Activated CD8-positive, alpha-beta memory T cell treated with anti-CD3 and anti-CD28 coated beads, Interleukin-2, amount 50 U/mL, for 4 hours (primary cell): ENCODE results near the gene TMTC1.

Experiments
- DNase-seq: peaks from one replicate; pipeline ENCODE4 v3.0.0-alpha.2; 2020

TMTC1 gene

GRCh38 chr12:29609431-29610215, 174.1 kb downstream of the TMTC1 start:
- DNase-seq = no peak

GRCh38 chr12:29608581-29608980, 175.2 kb downstream of the TMTC1 start:
- no peak for DNase-seq

- no peak for DNase-seq
Observed at GRCh38 chr12:29599381-29599780, 184.4 kb downstream of the TMTC1 start.

DNA sequence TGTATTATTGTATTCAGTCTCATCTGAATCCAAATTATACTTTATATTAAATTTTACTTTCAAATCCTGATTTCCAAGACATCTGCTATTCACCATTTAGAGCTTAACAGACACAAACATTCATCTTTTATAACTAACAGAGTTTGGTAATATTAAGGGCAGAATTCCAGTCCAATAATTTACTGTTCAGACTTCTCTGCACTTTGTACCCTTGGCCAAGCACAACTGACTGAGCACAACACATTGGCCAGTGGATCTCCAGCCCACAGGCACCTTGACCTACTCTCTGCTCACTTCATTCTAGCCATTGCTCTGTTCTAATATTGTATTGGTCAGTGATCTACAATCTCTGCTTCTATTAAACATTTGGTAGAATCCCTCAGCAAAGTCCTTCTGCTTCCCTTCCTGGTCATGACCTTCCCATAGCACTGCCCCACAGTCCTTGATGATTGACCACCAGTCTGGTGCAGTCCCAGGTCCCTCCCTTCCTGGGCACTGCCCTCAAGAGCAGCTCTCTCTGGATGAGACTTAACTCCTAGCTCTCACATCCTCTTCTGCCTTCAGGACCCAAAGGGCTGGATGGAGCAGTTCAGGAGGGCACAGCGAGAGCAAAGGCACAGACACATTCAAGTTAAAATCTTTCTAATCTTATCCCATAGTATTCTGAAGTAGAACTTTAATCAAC, 188.5 kb downstream of the TMTC1 start:
- no peak for DNase-seq

DNA sequence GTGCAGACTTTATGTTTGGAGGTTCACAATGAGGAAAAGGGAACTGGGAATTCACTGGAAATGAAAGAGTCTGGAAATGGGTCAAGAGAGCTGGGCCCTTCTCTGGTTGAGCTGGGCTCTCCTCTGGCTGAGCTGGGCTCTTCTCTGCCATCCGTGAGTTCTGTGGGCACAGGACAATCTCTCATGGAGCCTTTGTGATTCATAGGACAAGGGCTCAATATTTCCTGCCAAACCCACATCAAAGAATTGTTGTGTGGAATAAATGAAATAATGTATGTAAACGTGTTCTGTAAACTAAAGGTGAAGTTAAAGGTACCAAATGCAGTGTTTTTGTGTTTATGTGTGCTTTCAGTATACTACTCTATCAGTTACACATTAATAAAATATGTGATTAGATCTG, 190.7 kb downstream of the TMTC1 start:
- no peak for DNase-seq

DNA sequence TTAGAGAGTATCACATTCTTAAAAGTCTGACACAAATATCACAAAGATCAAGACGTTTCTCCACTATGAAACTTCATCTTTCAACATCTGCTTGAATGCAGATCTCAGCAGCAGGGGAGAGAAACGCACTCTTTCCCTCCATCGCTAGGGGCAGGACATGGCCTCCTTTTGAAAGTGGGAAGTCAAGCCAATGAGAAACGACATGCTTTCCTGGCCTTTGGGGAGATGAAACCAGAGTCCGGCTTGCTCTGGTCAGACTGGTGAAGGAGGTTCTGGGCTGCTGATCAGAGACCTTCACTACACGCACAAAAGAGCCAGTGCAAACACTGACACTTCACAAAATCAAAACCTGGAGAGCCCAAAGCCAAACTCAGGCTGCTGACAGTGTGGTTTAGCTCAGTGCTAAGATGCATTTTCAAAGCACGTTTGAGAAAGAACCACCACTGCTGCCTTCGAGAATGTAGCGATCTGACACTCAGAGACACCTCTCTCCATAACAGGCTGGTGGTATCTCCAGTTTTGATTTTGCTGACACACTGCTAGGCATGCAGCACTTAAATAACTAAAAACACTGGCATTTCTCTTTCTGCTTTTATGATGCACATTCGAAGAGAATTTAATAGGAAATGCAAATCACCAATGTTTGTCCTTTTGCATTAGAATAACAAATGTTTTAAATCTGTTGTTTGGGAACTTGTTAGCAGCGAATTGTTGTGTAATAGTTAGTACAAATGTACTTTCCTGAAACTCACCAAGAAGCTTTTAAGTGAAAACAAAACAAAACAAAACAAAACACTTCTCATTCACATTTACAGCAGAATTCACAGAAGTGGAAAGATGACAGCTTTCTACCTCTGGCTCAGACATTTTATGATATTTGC, 192.4 kb downstream of the TMTC1 start:
- no peak for DNase-seq

DNA sequence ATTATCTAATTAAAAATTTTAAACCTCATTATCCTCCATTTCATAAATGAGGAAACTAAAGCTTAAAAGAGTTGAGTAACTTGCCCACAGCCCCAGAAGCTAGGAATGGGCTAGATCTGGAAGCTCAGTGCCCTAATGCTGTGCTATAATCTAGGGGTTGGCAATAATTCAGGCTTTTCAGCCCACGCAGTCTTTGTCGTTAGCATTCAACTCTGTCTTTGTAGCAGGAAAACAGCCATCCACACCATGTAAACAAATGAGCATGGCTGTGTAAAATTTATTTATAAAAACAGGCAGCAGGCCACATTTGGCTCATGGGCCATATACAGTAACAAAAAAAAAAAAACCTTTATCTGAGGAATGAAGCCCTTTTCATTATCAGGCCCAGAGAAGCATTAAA, 193.9 kb downstream of the TMTC1 start:
- no peak for DNase-seq

- no peak for DNase-seq
Observed at GRCh38 chr12:29589286-29589820, 194.4 kb downstream of the TMTC1 start.

- DNase-seq = no peak
Observed at GRCh38 chr12:29582677-29583272, 201.0 kb downstream of the TMTC1 start.

DNA sequence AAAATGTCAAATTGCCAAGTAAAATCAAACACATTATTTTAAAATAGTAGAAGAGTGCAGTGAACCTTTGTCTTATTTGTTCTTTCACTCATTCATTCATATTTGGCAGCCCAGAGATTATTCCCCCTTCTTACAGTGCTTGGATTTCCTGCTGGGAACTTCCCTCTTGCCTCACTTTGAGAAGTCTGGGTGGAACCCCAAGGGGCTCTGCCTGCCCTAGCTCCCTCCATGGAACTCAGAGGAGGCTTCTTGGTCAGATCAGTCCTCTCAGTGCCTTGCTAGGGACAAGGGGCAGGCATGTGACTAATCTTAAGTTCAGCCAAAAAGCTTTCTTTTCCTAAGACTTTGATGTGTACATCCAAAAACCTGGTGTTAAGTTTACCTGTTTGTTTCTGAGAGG, 201.6 kb downstream of the TMTC1 start:
- no peak for DNase-seq

DNA sequence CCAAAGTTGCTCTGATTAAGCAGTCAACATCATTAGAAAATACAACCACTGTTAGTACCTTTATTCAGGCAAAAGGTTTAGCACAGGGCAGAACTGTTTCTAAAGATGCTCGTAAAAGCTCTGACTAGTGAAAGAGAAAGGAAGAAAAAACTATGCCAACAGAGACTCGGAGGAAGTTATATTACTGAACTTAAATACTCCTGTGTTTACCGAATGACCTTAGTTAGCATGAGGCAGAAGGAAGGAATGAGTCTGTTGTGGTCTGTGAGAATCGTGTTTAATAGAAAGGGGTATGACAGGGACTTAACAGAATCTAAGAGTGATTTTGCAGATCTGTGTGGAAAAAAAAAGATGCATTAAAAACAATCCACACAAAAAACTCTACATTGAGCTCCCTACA, 202.1 kb downstream of the TMTC1 start:
- DNase-seq = no peak

DNA sequence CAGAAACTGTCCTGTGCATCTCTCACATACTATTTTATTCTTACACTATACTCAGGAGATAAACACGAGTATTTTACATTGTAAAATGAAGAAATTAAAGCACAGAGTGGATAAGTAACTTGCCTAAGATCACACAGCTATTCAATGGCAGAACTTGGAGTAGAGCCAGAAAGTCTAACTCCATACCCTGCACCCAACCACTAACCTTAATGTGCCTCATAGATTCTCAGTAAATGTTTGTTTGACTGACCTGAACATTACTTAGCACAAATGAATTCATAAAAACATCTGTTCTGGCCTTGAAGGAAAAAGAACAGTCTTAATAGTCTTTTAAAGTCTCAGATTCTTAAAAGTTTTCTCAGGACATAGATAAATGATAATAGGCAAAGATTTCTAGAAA, 202.8 kb downstream of the TMTC1 start:
- DNase-seq = no peak

- DNase-seq = no peak
Observed at GRCh38 chr12:29578731-29579130, 205.0 kb downstream of the TMTC1 start.

DNA sequence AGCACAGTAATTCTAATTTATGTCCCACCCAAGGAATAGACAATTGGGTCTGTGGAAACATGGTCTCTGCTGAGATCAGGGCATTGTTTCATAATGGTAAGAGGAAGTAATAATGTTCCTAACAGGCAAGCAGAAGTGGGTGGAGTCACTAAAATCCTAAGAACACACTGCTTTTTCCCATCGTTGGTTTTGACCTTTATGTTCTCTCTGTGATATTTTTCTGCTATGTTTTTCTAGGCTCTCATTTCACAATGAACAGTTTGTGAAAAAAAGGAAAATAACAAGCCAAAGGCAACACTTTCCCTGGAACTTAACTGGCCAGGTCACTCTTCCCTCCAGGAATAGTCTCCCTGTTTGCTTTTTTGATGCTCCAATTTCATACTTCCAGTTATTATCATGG, 205.7 kb downstream of the TMTC1 start:
- no peak for DNase-seq

DNA sequence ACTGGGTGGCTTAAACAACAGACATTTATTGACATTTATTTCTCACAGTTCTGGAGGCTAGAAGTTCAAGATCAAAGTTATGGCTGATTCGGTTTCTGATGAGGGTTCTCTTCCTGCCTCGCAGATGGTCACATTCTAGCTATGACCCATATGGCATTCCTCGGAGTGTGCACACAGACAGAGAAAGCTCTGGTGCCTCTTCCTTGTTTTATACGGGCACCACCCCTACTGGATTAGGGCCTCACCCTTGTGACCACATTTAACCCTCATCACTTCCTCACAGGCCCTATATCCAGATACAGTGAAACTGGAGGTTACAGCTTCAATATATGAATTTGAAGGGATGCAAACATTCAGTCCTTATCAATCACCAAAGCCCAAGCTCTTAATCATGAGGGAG, 209.2 kb downstream of the TMTC1 start:
- DNase-seq = no peak

DNA sequence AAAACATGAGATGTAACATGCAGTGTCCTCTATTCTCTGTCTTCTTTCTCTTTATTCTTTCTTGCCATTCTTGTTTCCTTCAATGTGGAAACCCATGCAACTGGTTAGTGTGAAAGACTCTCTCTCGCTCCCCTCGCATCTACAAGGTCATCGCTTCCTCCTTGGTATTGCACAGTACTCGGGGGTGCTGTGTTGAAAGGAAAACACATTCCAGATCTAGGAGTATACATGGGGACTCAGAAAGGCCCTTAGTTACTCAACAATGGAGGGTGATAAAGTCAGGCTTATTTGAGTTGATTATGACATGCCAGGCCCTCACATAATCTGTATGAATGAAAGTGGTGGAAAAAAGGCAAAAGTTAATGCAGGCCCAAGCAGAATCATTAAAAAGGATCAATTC, 210.8 kb downstream of the TMTC1 start:
- no peak for DNase-seq

GRCh38 chr12:29572464-29572863, 211.3 kb downstream of the TMTC1 start:
- DNase-seq = no peak

- DNase-seq = no peak
Observed at GRCh38 chr12:29569132-29569757, 214.5 kb downstream of the TMTC1 start.

DNA sequence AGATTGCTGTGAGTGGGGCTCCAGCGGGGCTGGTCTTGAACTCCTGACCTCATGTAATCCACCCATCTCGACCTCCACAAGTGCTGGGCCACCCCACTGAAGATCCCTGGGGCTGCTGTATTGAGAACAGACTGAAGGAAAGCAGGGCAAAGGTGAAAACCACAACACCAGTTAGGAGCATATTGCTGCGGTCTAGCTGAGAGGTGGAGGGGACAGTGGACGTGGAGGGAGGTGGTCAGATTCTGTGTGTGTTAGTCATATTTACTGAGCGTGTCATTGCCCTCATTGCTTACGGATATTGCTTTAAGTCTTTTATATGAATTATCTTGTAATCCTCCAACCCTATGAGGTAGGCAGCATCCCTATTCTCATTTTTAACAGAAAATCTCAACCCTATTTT, 217.3 kb downstream of the TMTC1 start:
- no peak for DNase-seq

- DNase-seq = no peak
Observed at GRCh38 chr12:29565727-29566126, 218.0 kb downstream of the TMTC1 start.

GRCh38 chr12:29564925-29565324, 218.8 kb downstream of the TMTC1 start:
- DNase-seq = no peak

- no peak for DNase-seq
Observed at GRCh38 chr12:29563636-29564035, 220.1 kb downstream of the TMTC1 start.
